ENCODE data around the gene DDC. TPM values are rescaled to one million over a fixed set of nuclear protein-coding genes. Genes with fewer than 3 reads are reported as not detected.

DDC gene
- total RNA-seq, 1 donor from 2014 or later = not detected

GRCh38 chr7:50598460-50599343, 33.5 kb upstream of the DDC start:
- no peaks in the 10 kb centered on the region for H3K27me3 Mint-ChIP-seq (ENCODE audit: low read depth)
- DNase-seq (ENCODE audit: low spot score in 2 of 2, unreplicated experiment in 2 of 2) = no peak
- TF ChIP-seq, protein P1, sequence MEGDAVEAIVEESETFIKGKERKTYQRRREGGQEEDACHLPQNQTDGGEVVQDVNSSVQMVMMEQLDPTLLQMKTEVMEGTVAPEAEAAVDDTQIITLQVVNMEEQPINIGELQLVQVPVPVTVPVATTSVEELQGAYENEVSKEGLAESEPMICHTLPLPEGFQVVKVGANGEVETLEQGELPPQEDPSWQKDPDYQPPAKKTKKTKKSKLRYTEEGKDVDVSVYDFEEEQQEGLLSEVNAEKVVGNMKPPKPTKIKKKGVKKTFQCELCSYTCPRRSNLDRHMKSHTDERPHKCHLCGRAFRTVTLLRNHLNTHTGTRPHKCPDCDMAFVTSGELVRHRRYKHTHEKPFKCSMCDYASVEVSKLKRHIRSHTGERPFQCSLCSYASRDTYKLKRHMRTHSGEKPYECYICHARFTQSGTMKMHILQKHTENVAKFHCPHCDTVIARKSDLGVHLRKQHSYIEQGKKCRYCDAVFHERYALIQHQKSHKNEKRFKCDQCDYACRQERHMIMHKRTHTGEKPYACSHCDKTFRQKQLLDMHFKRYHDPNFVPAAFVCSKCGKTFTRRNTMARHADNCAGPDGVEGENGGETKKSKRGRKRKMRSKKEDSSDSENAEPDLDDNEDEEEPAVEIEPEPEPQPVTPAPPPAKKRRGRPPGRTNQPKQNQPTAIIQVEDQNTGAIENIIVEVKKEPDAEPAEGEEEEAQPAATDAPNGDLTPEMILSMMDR (IDR thresholded peaks at IDR 0.05; ENCODE audit: unreplicated experiment) = no peak
- no peaks in the 10 kb centered on the region for H3K9me3 Mint-ChIP-seq
- H3K4me1 Mint-ChIP-seq = no peaks in the 10 kb centered on the region
- no peak overlapping the region for H3K4me3 Mint-ChIP-seq
- H3K27ac Mint-ChIP-seq = no peak overlapping the region
- peaks cover 20% of the 10 kb centered on the region for H3K36me3 Mint-ChIP-seq

GRCh38 chr7:50596484-50596883, 31.3 kb upstream of the DDC start:
- no peaks in the 10 kb centered on the region for H3K4me1 Mint-ChIP-seq
- H3K4me3 Mint-ChIP-seq = no peak overlapping the region
- H3K9me3 Mint-ChIP-seq = no peaks in the 10 kb centered on the region
- TF ChIP-seq, protein P1 (IDR thresholded peaks at IDR 0.05; ENCODE audit: unreplicated experiment) = no peak
- peaks cover 31% of the 10 kb centered on the region for H3K36me3 Mint-ChIP-seq
- H3K27ac Mint-ChIP-seq = no peak overlapping the region
- H3K27me3 Mint-ChIP-seq (ENCODE audit: low read depth) = no peaks in the 10 kb centered on the region
- DNase-seq (ENCODE audit: low spot score in 2 of 2, unreplicated experiment in 2 of 2) = no peak

GRCh38 chr7:50595491-50596102, 30.4 kb upstream of the DDC start:
- DNase-seq (ENCODE audit: low spot score in 2 of 2, unreplicated experiment in 2 of 2) = no peak
- Mint-ChIP-seq H3K27ac (no peak overlapping the region), H3K27me3 (ENCODE audit: low read depth) (no peaks in the 10 kb centered on the region), H3K9me3 (no peaks in the 10 kb centered on the region), H3K4me3 (no peak overlapping the region), H3K4me1 (no peaks in the 10 kb centered on the region), H3K36me3 (peaks cover 38% of the 10 kb centered on the region)
- TF ChIP-seq, protein P1 (IDR thresholded peaks at IDR 0.05; ENCODE audit: unreplicated experiment) = no peak

- DNase-seq (ENCODE audit: low spot score in 2 of 2, unreplicated experiment in 2 of 2) = no peak
- Mint-ChIP-seq H3K4me3 (no peak overlapping the region), H3K27ac (no peak overlapping the region), H3K27me3 (ENCODE audit: low read depth) (no peaks in the 10 kb centered on the region), H3K9me3 (no peaks in the 10 kb centered on the region), H3K4me1 (no peaks in the 10 kb centered on the region), H3K36me3 (peaks cover 44% of the 10 kb centered on the region)
- TF ChIP-seq, protein P1 (IDR thresholded peaks at IDR 0.05; ENCODE audit: unreplicated experiment) = no peak
Observed at GRCh38 chr7:50594734-50595485, 29.7 kb upstream of the DDC start.

DNA sequence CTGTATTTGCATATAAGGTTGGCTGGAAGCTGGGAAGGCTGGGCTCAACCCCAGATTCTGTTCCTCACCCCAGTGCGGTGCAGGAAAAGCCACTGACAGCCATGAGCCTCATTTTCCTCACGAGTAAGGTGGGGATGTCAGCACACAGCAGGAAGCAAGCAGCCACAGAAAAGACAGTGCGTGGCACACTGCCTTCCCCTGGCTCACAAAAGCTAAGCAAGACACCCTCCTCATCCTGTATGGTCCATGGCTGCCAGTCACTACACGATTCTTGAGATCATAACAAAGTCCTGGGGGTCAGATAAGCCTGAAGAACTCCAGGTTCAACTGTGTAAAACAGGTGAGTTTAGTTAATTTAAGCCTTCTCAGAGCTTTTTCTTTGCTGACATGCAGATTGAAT, 28.9 kb upstream of the DDC start:
- H3K27ac Mint-ChIP-seq = no peak overlapping the region
- no peak for DNase-seq (ENCODE audit: low spot score in 2 of 2, unreplicated experiment in 2 of 2)
- H3K36me3 Mint-ChIP-seq = peaks cover 44% of the 10 kb centered on the region
- H3K27me3 Mint-ChIP-seq (ENCODE audit: low read depth) = no peaks in the 10 kb centered on the region
- H3K4me3 Mint-ChIP-seq = no peak overlapping the region
- no peaks in the 10 kb centered on the region for H3K4me1 Mint-ChIP-seq
- TF ChIP-seq, protein P1 (IDR thresholded peaks at IDR 0.05; ENCODE audit: unreplicated experiment) = no peak
- H3K9me3 Mint-ChIP-seq = no peaks in the 10 kb centered on the region
